ENCODE results near the gene SP1.
"Not testable (repeated sequence)": the region's sequence is repeated elsewhere in the genome, so short reads cannot be mapped to it uniquely, and the experiment has no call there.

SP1 gene

DNA sequence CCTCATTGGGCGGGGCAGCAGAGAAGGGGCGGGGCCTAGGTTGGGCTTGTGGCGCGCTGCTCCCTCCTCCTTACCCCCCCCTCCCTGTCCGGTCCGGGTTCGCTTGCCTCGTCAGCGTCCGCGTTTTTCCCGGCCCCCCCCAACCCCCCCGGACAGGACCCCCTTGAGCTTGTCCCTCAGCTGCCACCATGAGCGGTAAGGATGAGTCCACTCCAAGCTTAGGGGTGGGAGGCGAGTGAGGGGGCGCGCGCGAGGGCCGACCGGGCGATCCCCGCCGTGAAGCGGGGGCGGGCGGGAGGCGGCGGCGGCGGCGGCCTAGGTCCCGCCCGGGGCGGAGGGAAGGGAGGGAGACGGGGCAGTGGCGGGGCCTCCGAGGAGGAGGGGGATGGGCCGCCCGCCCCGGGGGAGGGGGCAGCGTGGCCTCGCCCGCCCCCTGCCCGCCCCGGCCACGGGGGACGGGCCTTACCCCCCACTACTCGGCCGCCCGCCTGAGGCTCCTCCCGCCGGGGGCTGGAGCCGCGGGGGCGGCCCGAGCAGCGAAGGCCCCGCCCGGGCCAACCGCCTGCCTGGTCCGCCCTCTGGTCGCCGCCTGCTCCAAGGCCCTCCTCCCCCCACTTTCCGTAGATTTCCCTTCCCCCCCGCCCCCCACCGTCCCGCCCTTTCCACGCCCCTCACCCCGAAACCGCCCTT is at the start of gene SP1:
Gene SP1, plus strand, starts transcription at position 73 of the 690 bp plus-strand sequence. Its CDS starts 116 bp downstream, at position 189.
- ATAC-seq (replicated peaks) (peak; percentile 47 to 64), DNase-seq (peak; percentile 89)
- no peaks in the 10 kb centered on the region for H3K27me3 Mint-ChIP-seq
- no peaks in the 10 kb centered on the region for H3K9me3 Mint-ChIP-seq
- peak within 1 kb of the TSS; percentile 89 to 92 for H3K4me3 Mint-ChIP-seq
- H3K27ac Mint-ChIP-seq: peak within 1 kb of the TSS; percentile 95
- peaks cover 29 to 43% of the 10 kb centered on the region in 2 donors for H3K4me1 Mint-ChIP-seq
- H3K36me3 Mint-ChIP-seq: peaks cover 18 to 34% of the 10 kb centered on the region in 2 donors

DNA sequence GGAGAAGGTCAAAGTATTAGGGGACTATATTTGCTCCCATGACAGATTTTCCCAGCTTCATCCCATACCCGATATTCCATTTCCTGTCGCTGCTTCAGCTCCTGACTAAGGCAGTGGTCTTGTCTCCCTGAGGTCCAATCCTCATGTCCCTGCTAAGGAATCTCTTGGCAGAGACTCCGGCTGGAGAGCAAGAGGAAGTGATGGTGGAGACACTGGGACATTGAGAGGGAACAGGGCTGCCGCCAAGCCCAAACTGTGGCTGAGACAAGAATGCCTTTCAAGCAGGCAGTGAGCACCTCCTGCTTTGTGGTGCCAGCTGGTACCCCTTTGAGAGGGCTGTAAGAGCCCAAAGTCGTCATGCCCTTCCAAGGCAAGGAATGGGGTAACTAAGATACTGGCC is 49.3 kb upstream of the SP1 start:
- H3K36me3 Mint-ChIP-seq: no peaks in the 10 kb centered on the region
- no peak overlapping the region for H3K4me3 Mint-ChIP-seq
- DNase-seq: no peak
- no peaks in the 10 kb centered on the region for H3K9me3 Mint-ChIP-seq
- no peak for ATAC-seq (replicated peaks)
- H3K27me3 Mint-ChIP-seq: peaks cover 47 to 53% of the 10 kb centered on the region in 2 donors
- peaks cover 6 to 21% of the 10 kb centered on the region in 2 donors for H3K4me1 Mint-ChIP-seq
- H3K27ac Mint-ChIP-seq: no peak overlapping the region

DNA sequence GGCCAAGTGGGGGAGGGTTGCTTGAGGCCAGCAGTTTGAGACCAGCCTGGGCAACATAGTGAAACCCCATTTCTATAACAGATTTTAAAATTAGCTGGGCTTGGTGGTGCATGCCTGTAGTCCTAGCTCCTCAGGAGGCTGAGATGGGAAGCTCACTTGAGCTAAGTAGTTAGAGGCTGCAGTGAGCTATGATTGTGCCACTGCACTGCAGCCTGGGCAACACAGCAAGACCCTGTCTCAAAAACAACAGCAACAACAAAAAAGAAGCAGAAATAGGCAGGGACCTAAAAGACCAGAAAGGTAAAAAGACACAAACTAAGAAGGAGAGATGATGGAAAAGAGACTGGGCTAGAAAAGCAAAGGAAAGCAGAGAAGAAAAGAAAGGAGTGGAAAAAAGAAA is 47.6 kb upstream of the SP1 start:
- H3K36me3 Mint-ChIP-seq; H3K27ac Mint-ChIP-seq; DNase-seq; ATAC-seq (replicated peaks); H3K4me3 Mint-ChIP-seq; H3K9me3 Mint-ChIP-seq: not testable (repeated sequence)
- Mint-ChIP-seq H3K27me3 (peaks cover 56 to 68% of the 10 kb centered on the region in 2 donors), H3K4me1 (peaks cover 13 to 27% of the 10 kb centered on the region in 2 donors)

DNA sequence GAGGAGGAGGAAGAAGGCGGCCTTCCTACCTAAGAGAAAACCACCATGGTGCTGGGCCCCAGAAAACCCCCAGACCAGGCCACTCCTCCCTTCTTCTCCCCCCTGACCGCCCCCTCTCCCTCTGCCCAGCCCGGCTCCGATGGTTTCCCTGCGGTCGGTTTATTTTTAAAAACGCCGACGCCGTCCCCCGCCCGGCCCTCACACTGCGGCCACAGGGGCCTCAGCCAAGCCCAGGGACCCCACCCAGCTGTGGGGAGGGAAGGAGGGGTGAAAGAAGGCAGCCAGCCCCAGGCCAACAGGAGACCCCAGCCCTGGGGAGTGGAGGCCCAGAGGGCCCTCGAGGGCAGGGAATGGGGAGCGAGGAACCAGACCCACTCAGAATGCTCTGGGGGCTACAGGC is 47.2 kb upstream of the SP1 start:
- DNase-seq (no peak), ATAC-seq (replicated peaks) (no peak)
- H3K27me3 Mint-ChIP-seq: peaks cover 56 to 68% of the 10 kb centered on the region in 2 donors
- H3K9me3 Mint-ChIP-seq: no peaks in the 10 kb centered on the region
- H3K36me3 Mint-ChIP-seq: peaks cover 0 to 2% of the 10 kb centered on the region in 2 donors
- H3K4me1 Mint-ChIP-seq: peaks cover 14 to 25% of the 10 kb centered on the region in 2 donors
- no peak overlapping the region for H3K4me3 Mint-ChIP-seq
- H3K27ac Mint-ChIP-seq: no peak overlapping the region

DNA sequence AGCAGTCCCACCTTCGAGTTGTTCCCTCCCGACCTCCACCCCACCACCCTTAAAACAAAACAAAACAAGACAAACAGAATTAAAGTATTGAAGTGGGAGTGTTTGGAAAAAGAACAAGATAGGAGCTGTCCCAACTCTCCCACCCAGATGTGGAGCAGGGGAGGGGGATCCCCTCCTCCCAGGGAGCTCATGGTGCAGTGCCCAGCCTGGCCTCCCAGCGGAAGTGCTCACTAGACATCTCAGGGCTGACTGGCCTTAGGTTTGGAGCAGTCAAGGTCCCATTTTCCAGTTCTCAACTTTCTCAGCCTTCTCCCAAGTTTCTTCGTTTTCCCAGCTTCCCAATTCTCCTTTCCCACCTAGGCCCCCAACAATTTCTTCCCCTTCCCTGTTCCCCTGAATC is 46.7 kb upstream of the SP1 start:
- Mint-ChIP-seq H3K27me3 (peaks cover 60 to 71% of the 10 kb centered on the region in 2 donors), H3K36me3 (peaks cover 0 to 3% of the 10 kb centered on the region in 2 donors)

DNA sequence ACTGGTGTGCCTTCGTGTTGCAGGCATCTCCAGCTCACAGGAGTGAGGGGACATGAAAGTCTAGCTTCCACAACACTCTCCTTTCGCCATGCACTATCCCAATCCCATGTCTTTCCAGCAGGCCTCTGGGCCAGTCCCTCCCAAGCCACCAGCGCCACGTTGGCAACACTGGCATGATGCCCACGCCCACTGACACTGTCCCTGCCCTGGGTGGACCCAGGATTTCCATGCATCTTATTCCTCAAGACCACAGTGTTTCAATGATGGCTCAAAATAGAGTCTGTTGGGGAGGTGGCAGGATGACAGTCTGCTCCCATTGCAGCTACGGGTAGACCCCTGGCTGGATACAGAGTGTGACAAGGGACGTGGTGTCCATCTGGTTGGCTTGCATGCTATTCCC is 46.1 kb upstream of the SP1 start:
- Mint-ChIP-seq H3K36me3 (peaks cover 0 to 3% of the 10 kb centered on the region in 2 donors), H3K4me1 (peaks cover 15 to 30% of the 10 kb centered on the region in 2 donors), H3K4me3 (no peak overlapping the region), H3K27ac (no peak overlapping the region), H3K27me3 (peaks cover 61 to 75% of the 10 kb centered on the region in 2 donors), H3K9me3 (no peaks in the 10 kb centered on the region)
- DNase-seq: no peak
- no peak for ATAC-seq (replicated peaks)

More for the DNA sequence above, 46.7 kb upstream of the SP1 start:
- DNase-seq (no peak), ATAC-seq (replicated peaks) (no peak)
- Mint-ChIP-seq H3K4me3 (no peak overlapping the region), H3K27ac (no peak overlapping the region), H3K4me1 (peaks cover 15 to 28% of the 10 kb centered on the region in 2 donors), H3K9me3 (no peaks in the 10 kb centered on the region)

DNA sequence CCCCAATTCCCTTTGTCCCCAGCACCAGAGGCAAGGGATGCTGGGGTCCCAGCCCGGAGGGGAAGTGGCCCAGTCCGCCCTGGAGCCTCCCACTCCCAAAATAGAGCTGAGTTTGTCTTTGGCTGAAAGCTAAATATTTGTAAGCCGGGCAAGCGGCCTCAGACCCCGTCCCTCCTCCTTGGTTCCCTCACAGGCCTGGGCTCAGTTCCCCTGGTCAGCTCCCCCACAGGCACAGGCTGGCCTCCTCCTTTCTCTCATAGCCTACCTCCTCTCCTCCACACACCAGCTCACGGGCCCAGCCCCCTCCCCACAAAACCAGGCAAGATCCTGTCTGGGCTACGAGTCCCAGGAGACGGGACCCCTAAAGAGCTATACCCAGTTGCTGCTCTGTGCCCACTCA is 45.2 kb upstream of the SP1 start:
- no peaks in the 10 kb centered on the region for H3K9me3 Mint-ChIP-seq
- peaks cover 58 to 75% of the 10 kb centered on the region in 2 donors for H3K27me3 Mint-ChIP-seq
- H3K27ac Mint-ChIP-seq: no peak overlapping the region
- no peak overlapping the region for H3K4me3 Mint-ChIP-seq
- DNase-seq: no peak
- no peak for ATAC-seq (replicated peaks)
- peaks cover 15 to 30% of the 10 kb centered on the region in 2 donors for H3K4me1 Mint-ChIP-seq
- H3K36me3 Mint-ChIP-seq: peaks cover 0 to 3% of the 10 kb centered on the region in 2 donors

DNA sequence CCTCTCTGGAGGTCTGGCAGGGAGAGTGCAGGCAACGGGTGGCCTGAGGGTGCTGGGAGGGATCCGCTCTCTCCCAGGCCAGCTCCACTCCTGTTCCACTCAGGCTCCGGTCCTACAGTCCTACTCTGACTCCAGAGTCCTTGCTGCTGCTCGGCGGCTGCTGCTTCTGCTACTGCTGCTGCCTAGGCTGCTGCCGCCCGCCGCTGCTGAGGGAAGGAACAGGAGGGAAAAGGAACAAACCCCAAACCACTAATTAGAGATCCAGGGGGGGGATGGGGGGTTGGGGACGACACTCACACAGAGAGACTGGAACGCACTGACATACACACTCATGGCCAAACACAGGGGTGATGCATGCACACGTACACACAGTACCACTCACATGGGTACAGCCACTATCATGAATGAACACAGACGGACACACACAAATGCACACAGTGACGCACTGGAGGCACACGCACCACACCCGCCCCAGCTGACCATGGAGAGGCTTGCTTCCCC is 43.7 kb upstream of the SP1 start, which contains the start of gene SP7:
Gene SP7, minus strand, starts transcription at position 174 of the 501 bp plus-strand sequence. CDS start 708 bp downstream, outside the sequence.
- H3K27ac Mint-ChIP-seq: peak within 1 kb of the TSS; percentile 27
- H3K27me3 Mint-ChIP-seq: peaks cover 58 to 74% of the 10 kb centered on the region in 2 donors
- H3K36me3 Mint-ChIP-seq: peaks cover 0 to 3% of the 10 kb centered on the region in 2 donors
- H3K4me3 Mint-ChIP-seq: no peak within 1 kb of the TSS
- DNase-seq: no peak
- ATAC-seq (replicated peaks): peak; percentile 92 to 95
- H3K4me1 Mint-ChIP-seq: peaks cover 15 to 30% of the 10 kb centered on the region in 2 donors
- no peaks in the 10 kb centered on the region for H3K9me3 Mint-ChIP-seq

DNA sequence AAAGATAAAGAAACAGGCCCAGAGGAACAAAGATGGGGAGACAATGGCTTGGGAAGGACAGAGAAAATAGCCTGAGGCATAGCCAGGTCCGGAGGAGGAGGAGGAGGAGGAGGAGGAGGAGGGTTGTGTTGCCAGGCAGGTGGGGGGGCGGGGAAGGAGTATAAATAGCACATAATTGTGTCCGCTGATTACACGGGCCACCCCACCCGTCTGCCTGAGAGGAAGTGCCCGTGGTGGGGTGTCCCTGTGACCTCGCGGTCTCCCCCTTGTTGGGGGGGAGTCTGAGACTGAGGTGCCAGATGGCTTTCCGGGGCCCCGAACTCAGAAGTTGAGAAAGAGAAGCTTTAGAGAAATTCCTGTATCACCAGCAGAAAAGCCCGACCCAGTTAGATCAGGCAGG is 42.0 kb upstream of the SP1 start:
- Mint-ChIP-seq H3K27ac (no peak overlapping the region), H3K27me3 (peaks cover 50 to 62% of the 10 kb centered on the region in 2 donors), H3K9me3 (no peaks in the 10 kb centered on the region), H3K4me3 (no peak overlapping the region), H3K4me1 (peaks cover 15 to 30% of the 10 kb centered on the region in 2 donors), H3K36me3 (peaks cover 0 to 3% of the 10 kb centered on the region in 2 donors)
- ATAC-seq (replicated peaks) (no peak), DNase-seq (no peak)

DNA sequence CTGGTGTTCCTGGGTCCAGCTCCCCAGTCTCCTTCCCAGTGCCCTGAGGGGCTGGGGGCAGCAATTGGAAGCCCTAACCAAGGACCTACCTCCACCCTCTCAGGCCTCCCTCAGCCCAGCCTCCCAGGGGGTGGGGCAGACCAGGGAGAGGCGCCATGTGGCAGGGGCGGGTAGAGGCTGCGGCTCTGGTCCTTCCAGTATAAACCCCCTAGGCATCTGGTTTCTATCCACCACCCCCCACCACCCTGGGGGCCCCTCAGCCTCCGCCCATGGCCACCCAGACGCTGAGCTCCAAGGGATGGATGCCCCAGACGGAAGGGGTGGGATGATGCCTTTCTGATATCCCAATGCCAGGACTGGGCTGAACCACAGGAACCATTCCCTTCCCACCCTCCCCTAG is 41.1 kb upstream of the SP1 start:
- Mint-ChIP-seq H3K27me3 (peaks cover 41 to 53% of the 10 kb centered on the region in 2 donors), H3K4me1 (peaks cover 15 to 31% of the 10 kb centered on the region in 2 donors), H3K36me3 (peaks cover 0 to 3% of the 10 kb centered on the region in 2 donors), H3K9me3 (no peaks in the 10 kb centered on the region), H3K27ac (no peak overlapping the region), H3K4me3 (no peak overlapping the region)
- no peak for ATAC-seq (replicated peaks)
- DNase-seq: no peak

DNA sequence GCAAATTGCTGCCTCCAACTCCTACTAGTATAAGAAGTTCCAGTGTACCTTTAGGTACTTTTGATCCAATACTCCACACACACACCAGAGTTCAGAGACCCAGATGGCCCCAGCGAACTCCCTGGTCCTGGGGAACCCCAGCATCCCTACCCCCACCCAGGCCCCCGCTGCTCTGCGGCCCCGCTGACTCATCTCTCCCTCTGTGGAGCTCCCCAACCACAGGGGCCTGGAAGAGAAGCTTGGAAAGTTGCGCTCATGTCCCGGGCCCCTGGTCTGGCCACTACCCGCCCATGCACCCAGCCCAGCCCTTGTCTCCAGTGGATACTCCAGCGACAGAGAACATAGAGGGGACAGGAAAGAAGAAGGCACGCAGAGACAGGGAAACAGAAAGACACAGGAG is 39.6 kb upstream of the SP1 start:
- DNase-seq (no peak), ATAC-seq (replicated peaks) (no peak)
- Mint-ChIP-seq H3K9me3 (no peaks in the 10 kb centered on the region), H3K27ac (no peak overlapping the region), H3K27me3 (peaks cover 29 to 40% of the 10 kb centered on the region in 2 donors), H3K4me3 (no peak overlapping the region), H3K4me1 (peaks cover 22 to 38% of the 10 kb centered on the region in 2 donors), H3K36me3 (peaks cover 0 to 3% of the 10 kb centered on the region in 2 donors)

DNA sequence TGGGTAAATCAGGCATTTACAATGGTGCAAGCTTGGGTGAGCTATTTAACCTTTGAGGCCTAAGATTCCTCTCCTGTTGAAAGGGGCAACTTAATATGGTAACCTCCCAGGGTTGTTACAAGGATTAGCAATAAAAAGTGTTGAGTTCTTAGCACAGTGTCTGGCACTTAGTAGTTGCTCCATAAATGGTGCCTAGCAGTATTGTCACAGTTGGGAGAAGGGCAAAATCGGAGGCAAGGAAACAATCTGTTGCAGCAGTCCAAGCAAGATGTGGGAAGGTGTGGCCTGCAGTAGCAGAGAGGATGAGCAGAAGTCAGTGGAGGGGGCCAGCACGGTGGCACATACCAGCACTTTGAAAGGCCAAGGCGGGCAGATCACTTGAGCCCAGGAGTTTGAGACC is 36.5 kb upstream of the SP1 start:
- Mint-ChIP-seq H3K27me3 (peaks cover 6 to 9% of the 10 kb centered on the region in 2 donors), H3K9me3 (no peaks in the 10 kb centered on the region), H3K4me3 (peak overlapping the region in 1 of 2 donors; percentile 5), H3K27ac (no peak overlapping the region), H3K4me1 (peaks cover 11 to 23% of the 10 kb centered on the region in 2 donors), H3K36me3 (no peaks in the 10 kb centered on the region)
- ATAC-seq (replicated peaks) (no peak), DNase-seq (no peak)

DNA sequence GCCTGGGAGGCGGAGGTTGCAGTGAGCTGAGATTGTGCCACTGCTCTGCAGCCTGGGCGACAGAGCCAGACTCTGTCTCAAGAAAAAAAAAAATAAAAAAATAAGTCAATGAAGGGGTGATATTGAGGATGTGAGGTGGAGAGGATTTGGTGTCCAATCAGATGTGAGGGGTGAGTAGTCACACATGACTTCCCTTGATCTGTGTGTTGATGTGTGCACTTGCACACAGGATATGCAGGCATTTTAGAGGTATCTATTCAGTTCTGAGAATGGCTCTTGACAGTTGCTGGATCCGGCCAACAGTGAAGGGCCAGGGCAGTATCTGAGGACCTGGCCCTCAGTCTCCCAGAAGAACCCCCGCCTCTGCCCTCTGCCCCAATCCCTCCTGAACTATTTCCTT is 36.0 kb upstream of the SP1 start:
- peak overlapping the region; percentile 67 to 74 for H3K4me3 Mint-ChIP-seq
- ATAC-seq (replicated peaks) (no peak), DNase-seq (no peak)
- peaks cover 11 to 23% of the 10 kb centered on the region in 2 donors for H3K4me1 Mint-ChIP-seq
- H3K36me3 Mint-ChIP-seq: no peaks in the 10 kb centered on the region
- H3K27me3 Mint-ChIP-seq: peaks cover 3 to 7% of the 10 kb centered on the region in 2 donors
- no peak overlapping the region for H3K27ac Mint-ChIP-seq
- H3K9me3 Mint-ChIP-seq: no peaks in the 10 kb centered on the region

DNA sequence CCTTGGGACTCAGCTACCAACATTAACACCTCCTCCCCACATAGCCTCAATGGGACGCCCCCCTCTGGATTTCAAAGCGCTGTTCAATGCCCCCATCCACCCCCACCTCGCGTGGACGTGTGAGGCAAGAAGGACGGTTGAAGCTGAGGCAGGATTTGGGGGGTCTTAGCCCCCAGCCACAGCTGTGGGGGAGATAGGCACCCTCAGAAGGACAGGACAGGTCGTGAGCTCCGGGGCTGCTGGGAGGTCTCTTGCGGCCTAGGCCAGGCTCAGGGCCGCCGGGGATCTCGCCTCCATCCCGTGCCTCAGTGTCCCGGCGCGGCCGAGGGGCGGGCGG is 35.5 kb upstream of the SP1 start:
- peak overlapping the region; percentile 67 to 74 for H3K4me3 Mint-ChIP-seq
- H3K4me1 Mint-ChIP-seq: peaks cover 11 to 23% of the 10 kb centered on the region in 2 donors
- H3K27ac Mint-ChIP-seq: no peak overlapping the region
- H3K27me3 Mint-ChIP-seq: peaks cover 0 to 7% of the 10 kb centered on the region in 2 donors
- H3K9me3 Mint-ChIP-seq: no peaks in the 10 kb centered on the region
- DNase-seq (no peak), ATAC-seq (replicated peaks) (peak; percentile 4 to 38)
- no peaks in the 10 kb centered on the region for H3K36me3 Mint-ChIP-seq
